ENCODE data around the gene BMF. TPM values are rescaled to one million over a fixed set of nuclear protein-coding genes. Genes with fewer than 3 reads are reported as not detected.
A peak's percentile ranks its signal among the peaks of the same experiment; 100 is the strongest.

Gene BMF
- total and polyA plus RNA-seq, 8 donors, result 2.2 to 11.7 (median 5.8) TPM

DNA sequence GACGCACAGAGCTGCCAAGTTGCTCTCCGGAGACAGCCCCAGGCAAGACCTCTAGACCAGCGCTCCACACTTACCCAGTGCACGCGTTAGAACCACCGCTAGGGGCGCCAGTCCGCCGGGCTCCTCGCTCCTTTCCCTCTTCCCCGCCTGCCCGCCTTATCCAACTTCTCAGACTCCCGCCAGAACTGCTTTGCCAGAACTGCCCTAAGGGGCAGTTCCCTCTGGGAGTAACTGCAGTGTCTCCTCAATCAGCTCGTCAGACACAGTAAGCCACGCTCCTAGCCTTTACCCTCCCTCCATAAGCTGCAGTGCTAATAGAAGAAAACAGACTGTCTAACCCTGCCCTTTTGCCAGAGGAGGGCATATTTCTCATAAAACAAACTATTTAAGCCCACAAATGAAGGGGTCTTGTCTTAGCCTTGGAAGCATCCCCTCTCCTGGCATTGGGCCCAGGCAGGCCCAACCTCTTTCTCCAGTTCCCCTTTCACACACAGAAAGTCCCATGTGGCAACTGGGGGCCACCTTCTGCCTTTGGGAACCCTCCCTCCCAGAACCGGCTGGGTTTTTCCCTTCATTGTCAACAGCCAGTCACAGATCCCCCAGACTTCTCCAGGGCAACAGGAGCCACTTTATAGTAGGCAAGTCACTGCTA lies 3.7 kb downstream of the BMF start:
- 1 to 4% (median 3%) methylated on average over 15 to 16 of the region's 16 CpGs for WGBS, 5 donors
- Histone ChIP-seq H3K4me3 (peak overlapping the region in 3 of 4 donors; percentile 10 to 20 (median 14)), H3K9me3 (no peaks in the 10 kb centered on the region), H3K27me3 (no peaks in the 10 kb centered on the region), H3K36me3 (no peaks in the 10 kb centered on the region), H3K4me1 (peaks cover 80 to 91% (median 90%) of the 10 kb centered on the region in 4 donors), H3K27ac (peak overlapping the region; percentile 79 to 94 (median 90))
- intact Hi-C loops (cut with DNase I; ENCODE audit: low total_unique reads), result no loop called here
- peak; percentile 91 to 96 for DNase-seq
- TF ChIP-seq EP300 (IDR thresholded peaks at IDR 0.05) (no peak), POLR2AphosphoS5 (IDR thresholded peaks at IDR 0.05) (peak in 2 of 3 donors; percentile 6 to 16), POLR2A (IDR thresholded peaks at IDR 0.05) (no peak)
- TF ChIP-seq, protein P1, sequence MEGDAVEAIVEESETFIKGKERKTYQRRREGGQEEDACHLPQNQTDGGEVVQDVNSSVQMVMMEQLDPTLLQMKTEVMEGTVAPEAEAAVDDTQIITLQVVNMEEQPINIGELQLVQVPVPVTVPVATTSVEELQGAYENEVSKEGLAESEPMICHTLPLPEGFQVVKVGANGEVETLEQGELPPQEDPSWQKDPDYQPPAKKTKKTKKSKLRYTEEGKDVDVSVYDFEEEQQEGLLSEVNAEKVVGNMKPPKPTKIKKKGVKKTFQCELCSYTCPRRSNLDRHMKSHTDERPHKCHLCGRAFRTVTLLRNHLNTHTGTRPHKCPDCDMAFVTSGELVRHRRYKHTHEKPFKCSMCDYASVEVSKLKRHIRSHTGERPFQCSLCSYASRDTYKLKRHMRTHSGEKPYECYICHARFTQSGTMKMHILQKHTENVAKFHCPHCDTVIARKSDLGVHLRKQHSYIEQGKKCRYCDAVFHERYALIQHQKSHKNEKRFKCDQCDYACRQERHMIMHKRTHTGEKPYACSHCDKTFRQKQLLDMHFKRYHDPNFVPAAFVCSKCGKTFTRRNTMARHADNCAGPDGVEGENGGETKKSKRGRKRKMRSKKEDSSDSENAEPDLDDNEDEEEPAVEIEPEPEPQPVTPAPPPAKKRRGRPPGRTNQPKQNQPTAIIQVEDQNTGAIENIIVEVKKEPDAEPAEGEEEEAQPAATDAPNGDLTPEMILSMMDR (IDR thresholded peaks at IDR 0.05), result peak in 5 of 7 experiments; percentile 47 to 97 (median 93)

DNA sequence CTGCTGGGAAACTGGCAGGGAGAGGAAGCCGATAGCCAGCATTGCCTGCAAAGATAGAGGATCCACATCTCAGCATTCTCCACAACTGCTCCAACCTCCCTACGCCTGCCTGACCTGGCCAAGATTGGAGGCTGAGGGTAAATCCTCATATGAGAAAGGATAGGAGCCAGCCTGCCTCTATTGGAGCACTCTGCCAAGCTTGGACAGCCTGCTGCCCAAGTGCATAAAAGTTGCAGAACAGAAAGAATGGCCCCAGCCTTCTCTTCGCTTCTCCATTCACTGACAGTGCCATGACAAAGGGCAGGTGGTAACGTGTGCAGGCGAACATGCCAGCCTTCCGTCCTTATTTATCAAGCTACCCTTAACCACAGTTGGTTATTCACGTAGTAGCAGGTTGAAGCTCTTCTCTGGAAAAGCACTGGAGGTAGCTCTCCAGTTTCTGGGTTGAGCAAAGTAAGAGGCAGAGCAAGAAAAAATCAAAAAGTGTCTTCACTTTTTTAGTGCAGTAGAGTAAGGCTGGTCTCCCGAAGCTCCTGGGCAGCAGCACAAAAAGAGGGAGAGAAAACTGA lies 4.3 kb downstream of the BMF start:
- no peaks in the 10 kb centered on the region for H3K27me3 ChIP-seq
- no peaks in the 10 kb centered on the region for H3K9me3 ChIP-seq
- H3K4me3 ChIP-seq, result peak overlapping the region in 3 of 4 donors; percentile 10 to 20 (median 14)
- no peaks in the 10 kb centered on the region for H3K36me3 ChIP-seq
- H3K4me1 ChIP-seq, result peaks cover 86 to 95% (median 92%) of the 10 kb centered on the region in 4 donors
- WGBS, 5 donors, result 39 to 55% (median 44%) methylated on average over 7 to 8 of the region's 8 CpGs
- no peak for DNase-seq
- peak overlapping the region; percentile 79 to 94 (median 90) for H3K27ac ChIP-seq
- TF ChIP-seq EP300 (IDR thresholded peaks at IDR 0.05), result no peak
- TF ChIP-seq POLR2AphosphoS5 (IDR thresholded peaks at IDR 0.05), result no peak
- TF ChIP-seq, protein P1 (IDR thresholded peaks at IDR 0.05), result no peak
- TF ChIP-seq POLR2A (IDR thresholded peaks at IDR 0.05), result no peak
- intact Hi-C loops (cut with DNase I; ENCODE audit: low total_unique reads), result no loop called here

DNA sequence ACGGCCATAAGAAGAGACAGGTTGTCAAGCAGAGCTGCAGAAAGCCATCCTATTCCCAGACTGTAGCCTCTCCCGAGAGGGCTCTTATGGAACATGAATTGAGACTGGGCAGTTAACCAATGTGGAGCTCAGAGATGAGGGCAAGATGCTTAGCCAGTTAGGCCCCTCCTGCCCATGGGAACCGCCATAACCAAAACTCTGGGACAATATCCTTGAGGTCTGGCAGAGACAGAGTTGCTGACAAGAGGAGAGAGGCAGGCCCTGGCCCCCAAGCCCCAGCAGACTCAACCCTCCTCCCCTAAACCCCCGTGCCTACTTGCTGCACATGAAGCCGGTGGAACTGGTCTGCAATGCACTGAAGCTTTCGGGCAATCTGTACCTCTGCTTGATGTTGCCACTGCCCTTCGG lies 4.8 kb downstream of the BMF start:
- TF ChIP-seq, protein P1 (IDR thresholded peaks at IDR 0.05), result no peak
- TF ChIP-seq POLR2AphosphoS5 (IDR thresholded peaks at IDR 0.05) (no peak), EP300 (IDR thresholded peaks at IDR 0.05) (no peak), POLR2A (IDR thresholded peaks at IDR 0.05) (no peak)
- Histone ChIP-seq H3K4me3 (peak overlapping the region in 1 of 4 donors; percentile 21), H3K9me3 (no peaks in the 10 kb centered on the region), H3K4me1 (peaks cover 91 to 96% (median 94%) of the 10 kb centered on the region in 4 donors), H3K27me3 (no peaks in the 10 kb centered on the region), H3K36me3 (no peaks in the 10 kb centered on the region), H3K27ac (peak overlapping the region; percentile 79 to 94 (median 90))
- intact Hi-C loops (cut with DNase I; ENCODE audit: low total_unique reads), result no loop called here
- 38 to 62% (median 56%) methylated on average over 4 to 7 of the region's 7 CpGs for WGBS, 5 donors
- no peak for DNase-seq

DNA sequence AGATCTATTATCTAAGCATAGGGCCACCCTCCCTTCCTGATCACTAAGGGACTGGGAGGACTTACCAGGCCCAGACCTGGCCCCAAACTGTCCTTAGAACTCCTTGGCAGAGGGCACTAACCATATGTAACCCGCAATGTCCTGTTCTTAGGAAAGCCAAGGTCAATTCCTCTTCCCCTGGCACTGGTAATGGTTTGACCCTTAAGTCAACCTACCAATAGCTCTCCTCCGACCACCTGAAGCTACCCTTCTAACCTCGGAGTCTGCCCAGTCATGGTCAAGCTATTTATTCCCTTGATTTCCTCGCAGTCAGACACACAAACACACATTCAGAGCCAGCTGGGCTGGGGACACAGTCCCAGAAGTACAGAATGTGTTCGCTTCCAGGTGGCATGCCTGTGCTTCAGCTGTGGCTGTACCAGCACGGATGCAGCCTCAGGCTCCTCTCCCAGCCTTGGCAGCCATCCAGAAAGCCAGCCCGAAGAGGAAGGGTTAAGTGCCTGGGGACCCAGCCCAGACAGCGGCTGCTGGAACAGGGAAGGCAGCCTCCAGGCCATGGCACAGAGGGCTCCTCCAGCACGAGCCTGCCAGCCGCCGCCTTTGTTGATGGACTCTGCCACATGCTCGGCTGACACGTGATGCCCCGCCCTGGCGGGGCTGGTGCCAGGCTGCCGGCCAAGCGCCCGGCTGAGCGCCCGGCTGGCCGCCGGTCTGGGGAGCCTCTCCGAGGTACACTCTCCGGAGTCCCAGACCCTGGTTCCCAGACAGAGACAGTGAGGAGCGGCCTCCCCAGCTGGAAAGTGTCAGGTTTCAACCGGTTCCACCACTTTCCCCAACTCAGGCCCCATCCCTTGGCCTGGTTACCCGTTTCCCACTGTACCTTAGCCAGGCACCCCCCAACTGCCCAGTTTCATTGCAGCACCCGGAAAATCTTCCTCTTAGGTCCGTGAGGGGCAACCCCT lies 5.5 kb downstream of the BMF start:
- intact Hi-C loops (cut with DNase I; ENCODE audit: low total_unique reads), result no loop called here
- peak overlapping the region; percentile 79 to 94 (median 90) for H3K27ac ChIP-seq

More for the DNA sequence above, 5.5 kb downstream of the BMF start:
- Histone ChIP-seq H3K9me3 (no peaks in the 10 kb centered on the region), H3K4me3 (peak overlapping the region in 2 of 4 donors; percentile 11 to 21), H3K4me1 (peaks cover 98 to 100% (median 100%) of the 10 kb centered on the region in 4 donors), H3K27me3 (no peaks in the 10 kb centered on the region), H3K36me3 (no peaks in the 10 kb centered on the region)
- peak; percentile 93 to 94 for DNase-seq
- 11 to 22% (median 19%) methylated on average over 21 to 29 of the region's 29 CpGs for WGBS, 5 donors
- no peak for TF ChIP-seq EP300 (IDR thresholded peaks at IDR 0.05)
- peak; percentile 15 to 71 (median 65) for TF ChIP-seq POLR2AphosphoS5 (IDR thresholded peaks at IDR 0.05)
- TF ChIP-seq POLR2A (IDR thresholded peaks at IDR 0.05), result no peak
